Mesothelial cell of epicardium (in vitro differentiated cells): ENCODE data around the gene EXOC4. TPM values are rescaled to one million over a fixed set of nuclear protein-coding genes. Genes with fewer than 3 reads are reported as not detected.

Experiments
- DNase-seq, 2 experiments: peaks; one replicate each; pipeline ENCODE4 v3.0.0; 2021; ENCODE audit warnings: low spot score in 2 of 2; ENCODE audit not compliant: unreplicated experiment in 2 of 2
- H3K27ac Mint-ChIP-seq: 2 replicates; pipeline ENCODE4 v1.8.0; 2021; ENCODE audit warnings: mixed read lengths
- H3K27me3 Mint-ChIP-seq: 2 replicates; pipeline ENCODE4 v1.8.0; 2021; ENCODE audit warnings: low read depth, mixed read lengths
- H3K36me3 Mint-ChIP-seq: 2 replicates; pipeline ENCODE4 v1.8.0; 2021; ENCODE audit warnings: mixed read lengths
- H3K4me1 Mint-ChIP-seq: 2 replicates; pipeline ENCODE4 v1.8.0; 2021; ENCODE audit warnings: mixed read lengths
- H3K4me3 Mint-ChIP-seq: 2 replicates; pipeline ENCODE4 v1.8.0; 2021; ENCODE audit warnings: mild to moderate bottlenecking, moderate library complexity, mixed read lengths
- H3K9me3 Mint-ChIP-seq: 2 replicates; pipeline ENCODE4 v1.8.0; 2021; ENCODE audit warnings: mixed read lengths
- total RNA-seq: library from RNA; stranded (reverse); gene quantifications from 3 replicates; pipeline ENCODE4 v1.2.1, GENCODE V29; 2021
- TF ChIP-seq, protein P1 (sequence below): fragments of 200-600 bp; sonication (generic); IDR thresholded peaks from one replicate; pipeline ENCODE4 v1.5.0; 2021; ENCODE audit warnings: antibody characterized with exemption; ENCODE audit not compliant: unreplicated experiment

The EXOC4 gene
- total RNA-seq, 1 donor from 2014 or later, result 105 TPM

DNA sequence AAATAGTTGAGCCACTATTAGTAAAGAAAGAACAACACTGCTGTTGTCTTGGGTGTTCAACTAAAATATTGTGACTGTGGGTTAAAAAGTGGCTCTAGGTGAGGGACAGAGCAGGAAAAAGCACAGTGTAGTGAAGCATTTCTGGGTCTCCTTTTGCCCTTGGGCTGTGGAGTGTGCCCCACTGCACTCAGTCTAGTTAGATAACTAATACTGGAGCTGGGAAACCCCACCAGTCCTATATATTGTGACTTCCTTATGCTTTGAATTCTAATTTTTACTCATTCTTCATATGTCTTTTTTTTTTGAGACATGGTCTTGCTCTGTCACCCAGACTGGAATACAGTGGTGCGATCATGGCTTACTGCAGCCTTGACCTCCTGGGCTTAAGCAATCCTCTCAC lies 195.1 kb downstream of the EXOC4 start:
- H3K4me1 Mint-ChIP-seq, result no peaks in the 10 kb centered on the region
- no peaks in the 10 kb centered on the region for H3K27me3 Mint-ChIP-seq
- H3K36me3 Mint-ChIP-seq, result no peaks in the 10 kb centered on the region
- no peak overlapping the region for H3K27ac Mint-ChIP-seq
- no peak for DNase-seq
- H3K4me3 Mint-ChIP-seq, result no peak overlapping the region
- TF ChIP-seq, protein P1, sequence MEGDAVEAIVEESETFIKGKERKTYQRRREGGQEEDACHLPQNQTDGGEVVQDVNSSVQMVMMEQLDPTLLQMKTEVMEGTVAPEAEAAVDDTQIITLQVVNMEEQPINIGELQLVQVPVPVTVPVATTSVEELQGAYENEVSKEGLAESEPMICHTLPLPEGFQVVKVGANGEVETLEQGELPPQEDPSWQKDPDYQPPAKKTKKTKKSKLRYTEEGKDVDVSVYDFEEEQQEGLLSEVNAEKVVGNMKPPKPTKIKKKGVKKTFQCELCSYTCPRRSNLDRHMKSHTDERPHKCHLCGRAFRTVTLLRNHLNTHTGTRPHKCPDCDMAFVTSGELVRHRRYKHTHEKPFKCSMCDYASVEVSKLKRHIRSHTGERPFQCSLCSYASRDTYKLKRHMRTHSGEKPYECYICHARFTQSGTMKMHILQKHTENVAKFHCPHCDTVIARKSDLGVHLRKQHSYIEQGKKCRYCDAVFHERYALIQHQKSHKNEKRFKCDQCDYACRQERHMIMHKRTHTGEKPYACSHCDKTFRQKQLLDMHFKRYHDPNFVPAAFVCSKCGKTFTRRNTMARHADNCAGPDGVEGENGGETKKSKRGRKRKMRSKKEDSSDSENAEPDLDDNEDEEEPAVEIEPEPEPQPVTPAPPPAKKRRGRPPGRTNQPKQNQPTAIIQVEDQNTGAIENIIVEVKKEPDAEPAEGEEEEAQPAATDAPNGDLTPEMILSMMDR, result no peak
- H3K9me3 Mint-ChIP-seq, result no peaks in the 10 kb centered on the region

- no peak overlapping the region for H3K27ac Mint-ChIP-seq
- H3K9me3 Mint-ChIP-seq, result no peaks in the 10 kb centered on the region
These were observed 199.7 kb downstream of the EXOC4 start for GRCh38 chr7:133452577-133452976.

DNA sequence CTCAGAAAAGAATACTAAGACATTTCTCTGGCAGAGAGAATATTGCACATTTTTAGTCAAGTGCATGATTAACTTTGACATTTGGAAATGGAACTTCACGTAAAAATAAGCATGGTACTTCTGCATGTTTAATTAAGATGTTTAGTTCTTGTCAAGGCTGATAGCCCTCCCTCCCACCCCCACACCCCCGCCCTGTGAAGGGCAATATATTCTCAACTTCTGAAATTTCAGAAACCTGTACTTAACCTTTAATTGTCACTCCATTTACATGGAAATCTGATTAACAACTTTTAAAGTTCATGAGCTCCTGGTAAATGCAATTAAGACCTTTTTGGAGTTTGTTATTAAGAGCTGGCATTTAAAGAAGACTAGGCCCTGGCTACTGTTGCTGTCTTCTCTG lies 205.8 kb downstream of the EXOC4 start:
- Mint-ChIP-seq H3K9me3 (no peaks in the 10 kb centered on the region), H3K36me3 (no peaks in the 10 kb centered on the region), H3K27me3 (no peaks in the 10 kb centered on the region), H3K4me3 (no peak overlapping the region), H3K4me1 (no peaks in the 10 kb centered on the region), H3K27ac (no peak overlapping the region)
- no peak for DNase-seq
- TF ChIP-seq, protein P1, result no peak

More at GRCh38 chr7:133452577-133452976, 199.7 kb downstream of the EXOC4 start:
- DNase-seq, result no peak
- Mint-ChIP-seq H3K4me3 (no peak overlapping the region), H3K36me3 (no peaks in the 10 kb centered on the region), H3K4me1 (no peaks in the 10 kb centered on the region), H3K27me3 (no peaks in the 10 kb centered on the region)
- TF ChIP-seq, protein P1, result no peak

- H3K27me3 Mint-ChIP-seq, result no peaks in the 10 kb centered on the region
- peaks cover 18% of the 10 kb centered on the region for H3K9me3 Mint-ChIP-seq
- no peak for DNase-seq
- no peaks in the 10 kb centered on the region for H3K4me1 Mint-ChIP-seq
- TF ChIP-seq, protein P1, result no peak
- H3K27ac Mint-ChIP-seq, result no peak overlapping the region
- H3K36me3 Mint-ChIP-seq, result peaks cover 15% of the 10 kb centered on the region
- no peak overlapping the region for H3K4me3 Mint-ChIP-seq
These were observed 208.5 kb downstream of the EXOC4 start for GRCh38 chr7:133461421-133461820.

DNA sequence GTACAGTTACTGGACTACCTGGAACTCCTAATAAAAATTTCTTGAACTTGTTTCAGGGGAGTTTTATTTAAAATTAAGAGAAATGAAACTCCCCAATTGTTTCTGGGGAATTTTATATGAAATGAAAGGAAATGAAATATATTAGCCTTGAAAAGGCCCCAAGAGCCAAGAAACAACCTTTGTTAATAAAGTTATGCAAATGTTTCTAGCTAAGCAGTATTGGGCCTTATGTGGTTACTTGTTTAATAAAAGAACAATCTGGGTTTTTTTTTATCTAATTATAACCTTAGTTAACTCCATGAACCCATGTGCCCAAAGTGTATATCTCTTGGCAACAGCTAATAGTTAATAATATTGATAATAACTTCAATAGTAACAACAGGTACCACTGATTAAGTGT lies 222.8 kb downstream of the EXOC4 start:
- Mint-ChIP-seq H3K4me1 (peaks cover 3% of the 10 kb centered on the region), H3K4me3 (no peak overlapping the region), H3K9me3 (peaks cover 14% of the 10 kb centered on the region), H3K27ac (no peak overlapping the region), H3K36me3 (peaks cover 19% of the 10 kb centered on the region), H3K27me3 (no peaks in the 10 kb centered on the region)
- TF ChIP-seq, protein P1, result no peak
- no peak for DNase-seq

GRCh38 chr7:133477791-133478190 lies 224.9 kb downstream of the EXOC4 start:
- DNase-seq, result no peak
- Mint-ChIP-seq H3K27ac (no peak overlapping the region), H3K27me3 (no peaks in the 10 kb centered on the region), H3K36me3 (peaks cover 19% of the 10 kb centered on the region), H3K4me3 (no peak overlapping the region), H3K4me1 (peaks cover 3% of the 10 kb centered on the region), H3K9me3 (peaks cover 10% of the 10 kb centered on the region)
- TF ChIP-seq, protein P1, result no peak
